Endothelial cell of umbilical vein (primary cell): ENCODE results near the gene ENTREP1. TPM values are rescaled to one million over a fixed set of nuclear protein-coding genes. Genes with fewer than 3 reads are reported as not detected.

Source experiments
- BruUV-seq: library from RNA; stranded (reverse); fragments of 400-500 nt; replicated peaks from 2 replicates; lab custom pipeline; 2021; lab: Mats Ljungman, UMichigan
- CTCF ChIA-PET: fragments of 300-600, 350-600 bp; sonication (Branson Sonifier 250); formaldehyde crosslinking; loops from one replicate; lab custom pipeline; 2021; ENCODE audit warnings: antibody characterized with exemption, inconsistent platforms; lab: Charles Lee
- POLR2A ChIA-PET: fragments of 300-600, 350-600 bp; sonication (Branson Sonifier 250); formaldehyde crosslinking; loops from one replicate; lab custom pipeline; 2021; ENCODE audit warnings: antibody characterized with exemption, inconsistent platforms; lab: Charles Lee
- DNase-seq: peaks from one replicate; pipeline ENCODE4 v3.0.0-alpha.2; 2011; ENCODE audit warnings: low read depth, low spot score
- FAIRE-seq: peaks from 2 replicates; lab custom pipeline; 2011; peaks lifted over from hg19 to GRCh38; lab: Jason Lieb, UNC
- H2AFZ ChIP-seq: 2 replicates; pipeline ENCODE4 v1.6.0; 2012; ENCODE audit warnings: low read depth, low read length, control low read depth, inconsistent platforms
- H3K27ac ChIP-seq: 2 replicates; pipeline ENCODE4 v1.5.1; 2011; ENCODE audit warnings: low read depth, mild to moderate bottlenecking, control low read depth, low read length, moderate library complexity; ENCODE audit not compliant: insufficient read depth
- H3K27me3 ChIP-seq, 2 experiments: 2 replicates each; pipeline versions ENCODE4 v1.6.0 to v1.6.1; 2011; ENCODE audit warnings: low read length in 2 of 2, mixed read lengths in 1 of 2; ENCODE audit not compliant: control insufficient read depth in 2 of 2, insufficient read depth in 2 of 2
- H3K36me3 ChIP-seq, 2 experiments: 2 replicates in 1 of 2; 3 replicates in 1 of 2; pipeline ENCODE4 v1.5.1; 2011; ENCODE audit warnings: low read length in 2 of 2, mild to moderate bottlenecking in 1 of 2, moderate library complexity in 1 of 2; ENCODE audit not compliant: control insufficient read depth in 2 of 2, insufficient read depth in 2 of 2; ENCODE audit errors: extremely low read depth in 1 of 2
- H3K4me1 ChIP-seq: 3 replicates; pipeline ENCODE4 v1.5.1; 2011; ENCODE audit warnings: mild to moderate bottlenecking, low read length; ENCODE audit not compliant: control insufficient read depth, insufficient read depth; ENCODE audit errors: extremely low read depth
- H3K4me2 ChIP-seq: 2 replicates; pipeline ENCODE4 v1.6.1; 2011; ENCODE audit warnings: low read length, control low read depth, mixed read lengths; ENCODE audit not compliant: insufficient read depth
- H3K4me3 ChIP-seq, 3 experiments: fragments of 200-600 bp in 1 of 3; sonication (generic), shearing (Covaris generic) in 1 of 3; replicated peaks in 1 of 3; 2 replicates each; pipeline ENCODE4 v1.5.1; 2011 to 2016; ENCODE audit warnings: control low read depth in 3 of 3, low read length in 3 of 3, mild to moderate bottlenecking in 2 of 3, inconsistent platforms in 1 of 3, low read depth in 1 of 3, moderate library complexity in 1 of 3; ENCODE audit not compliant: insufficient read depth in 1 of 3
- H3K79me2 ChIP-seq: 2 replicates; pipeline ENCODE4 v1.6.0; 2012; ENCODE audit warnings: low read length, inconsistent platforms; ENCODE audit not compliant: control insufficient read depth, insufficient read depth
- H3K9ac ChIP-seq: replicated peaks from 2 replicates; pipeline ENCODE3; 2011; ENCODE audit warnings: low read length, control low read depth; ENCODE audit not compliant: insufficient read depth; ENCODE audit errors: extremely low read depth
- H3K9me1 ChIP-seq: replicated peaks from 3 replicates; pipeline ENCODE4 v1.6.0; 2011; ENCODE audit warnings: mild to moderate bottlenecking, low read length; ENCODE audit not compliant: control insufficient read depth, insufficient read depth; ENCODE audit errors: extremely low read depth
- H3K9me3 ChIP-seq: replicated peaks from 2 replicates; pipeline ENCODE4 v1.5.1; 2012; ENCODE audit warnings: low read length, inconsistent platforms; ENCODE audit not compliant: control insufficient read depth, insufficient read depth
- H4K20me1 ChIP-seq: replicated peaks from 2 replicates; pipeline ENCODE3; 2011; ENCODE audit warnings: mild to moderate bottlenecking, low read length; ENCODE audit not compliant: control insufficient read depth, insufficient read depth; ENCODE audit errors: extremely low read depth
- EZH2 ChIP-seq: IDR thresholded peaks from 2 replicates; pipeline ENCODE4 v1.6.1; 2012; ENCODE audit warnings: borderline replicate concordance, low read depth, mild to moderate bottlenecking, moderate library complexity, low read length, inconsistent platforms; ENCODE audit not compliant: severe bottlenecking
- FOS ChIP-seq: IDR thresholded peaks from 2 replicates; pipeline ENCODE4 v1.6.1; 2011; ENCODE audit warnings: mild to moderate bottlenecking, low read length, moderate library complexity, borderline replicate concordance; ENCODE audit not compliant: insufficient read depth
- GATA2 ChIP-seq: IDR thresholded peaks from 2 replicates; pipeline ENCODE4 v1.7.0; 2011; ENCODE audit warnings: low read depth, mild to moderate bottlenecking, moderate library complexity, mixed read lengths, low read length; ENCODE audit not compliant: insufficient read length, insufficient read depth
- JUN ChIP-seq: IDR thresholded peaks from 2 replicates; pipeline ENCODE4 v1.6.1; 2011; ENCODE audit warnings: borderline replicate concordance, low read depth; ENCODE audit not compliant: insufficient read length, insufficient read depth
- MYC ChIP-seq: IDR thresholded peaks from one replicate; pipeline ENCODE4 v1.6.1; 2011; ENCODE audit warnings: mild to moderate bottlenecking, low read depth, low read length
- POLR2A ChIP-seq: IDR thresholded peaks from 2 replicates; pipeline ENCODE4 v1.6.1; 2012; ENCODE audit warnings: low read depth, mild to moderate bottlenecking, control low read depth, low read length
- POLR2AphosphoS5 ChIP-seq: IDR thresholded peaks from 2 replicates; pipeline ENCODE4 v1.6.1; 2012; ENCODE audit warnings: low read depth, mild to moderate bottlenecking, control low read depth, low read length, moderate library complexity; ENCODE audit not compliant: insufficient read depth
- dilution Hi-C: fragments of 300-500 bp; cut with MboI; formaldehyde crosslinking; loops from one replicate; pipeline ENCODE4 v1.15.0; 2019; ENCODE audit warnings: low sequenced_read_pairs; ENCODE audit not compliant: extremely low pct_ligation_motif_present
- intact Hi-C: fragments of 100-400 bp; cut with micrococcal nuclease; formaldehyde crosslinking; loops from one replicate; pipeline ENCODE4 v1.10.0; 2022
- polyA plus RNA-seq, 4 experiments: library from polyadenylated mRNA; depleted of rRNA in 3 of 4; stranded (reverse) in 3 of 4; unstranded in 1 of 4; fragments of >200 nt; gene quantifications; 2 replicates each; pipeline versions ENCODE4 v1.2.1 to v1.2.3, GENCODE V29; 2011 to 2012; ENCODE audit warnings: missing spikeins in 1 of 4
- total RNA-seq: library from RNA; stranded (reverse); gene quantifications from 2 replicates; pipeline ENCODE4 v1.2.3, GENCODE V29; 2021
- TF ChIP-seq, protein P1 (sequence below): IDR thresholded peaks from 2 replicates; pipeline ENCODE4 v1.6.1; 2011; ENCODE audit not compliant: insufficient read depth, insufficient read length
- TF ChIP-seq, protein P2 (sequence below), 2 donors: IDR thresholded peaks; 1 replicate in 1 of 2; 2 replicates in 1 of 2; pipeline ENCODE4 v1.5.1; 2011; ENCODE audit warnings: low read length in 2 of 2, mild to moderate bottlenecking in 2 of 2, moderate library complexity in 2 of 2, control low read depth in 1 of 2, inconsistent platforms in 1 of 2, low read depth in 1 of 2; ENCODE audit not compliant: insufficient read depth in 1 of 2; ENCODE audit errors: extremely low read depth in 1 of 2

The ENTREP1 gene
- total and polyA plus RNA-seq, 2 donors (not counting 3 experiments of a cell fraction or from before 2014, with no cell fraction given): 7.1 to 13.5 TPM

DNA sequence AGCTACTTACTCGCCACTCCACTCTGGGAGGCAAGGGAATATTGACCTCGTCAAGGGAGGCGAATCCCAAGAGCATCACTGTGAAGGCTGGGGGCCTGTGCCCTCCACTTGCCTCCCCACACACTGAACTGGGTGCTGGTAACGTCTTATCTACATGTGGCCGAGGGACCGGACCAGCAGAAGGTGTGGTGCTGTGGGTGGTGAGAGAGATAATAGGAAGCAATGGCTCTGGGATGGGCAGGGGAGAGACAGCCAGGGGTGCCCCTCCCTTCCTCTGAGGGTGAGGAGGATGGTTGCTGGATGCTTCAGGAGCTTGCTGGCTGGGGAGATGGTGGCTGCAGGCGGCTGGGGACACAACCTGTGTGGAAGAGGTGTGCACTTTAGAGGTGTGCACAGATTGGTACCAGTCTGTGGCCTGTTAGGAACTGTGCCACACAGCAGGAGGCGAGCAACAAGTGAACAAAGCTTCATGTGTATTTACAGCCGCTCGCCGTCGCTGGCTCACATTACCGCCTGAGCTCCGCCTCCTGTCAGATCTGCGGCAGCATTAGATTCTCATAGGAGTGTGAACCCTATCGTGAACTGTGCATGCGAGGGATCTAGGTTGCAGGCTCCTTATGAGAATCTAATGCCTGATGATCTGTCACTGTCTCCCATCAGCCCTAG, 100.3 kb downstream of the ENTREP1 start:
- Histone ChIP-seq H3K4me1 (no peaks in the 10 kb centered on the region), H3K36me3 (no peaks in the 10 kb centered on the region), H3K4me2 (no peak overlapping the region), H3K79me2 (no peaks in the 10 kb centered on the region), H4K20me1 (peaks cover 3% of the 10 kb centered on the region), H3K9me1 (no peaks in the 10 kb centered on the region), H3K9me3 (no peaks in the 10 kb centered on the region), H3K27ac (no peak overlapping the region), H3K9ac (no peak overlapping the region), H2AFZ (no peak overlapping the region), H3K27me3 (peaks cover 0 to 2% of the 10 kb centered on the region in 2 experiments), H3K4me3 (no peak overlapping the region)
- intact Hi-C loops: no loop called here
- FAIRE-seq (no peak), DNase-seq (no peak)
- no TSS peak for BruUV-seq
- ChIA-PET POLR2A (no interaction called here), CTCF (interaction anchor here (1.0 to 7.9 kb wide), 5 partner anchors 28 to 506 kb away, joined by 3 to 216 read pairs (median 4); partner anchors contain the start of gene APBA1)
- no peak for TF ChIP-seq MYC
- TF ChIP-seq, protein P1, sequence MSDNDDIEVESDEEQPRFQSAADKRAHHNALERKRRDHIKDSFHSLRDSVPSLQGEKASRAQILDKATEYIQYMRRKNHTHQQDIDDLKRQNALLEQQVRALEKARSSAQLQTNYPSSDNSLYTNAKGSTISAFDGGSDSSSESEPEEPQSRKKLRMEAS: no peak
- TF ChIP-seq JUN: no peak
- TF ChIP-seq EZH2: no peak
- TF ChIP-seq POLR2A: no peak
- no peak for TF ChIP-seq POLR2AphosphoS5
- TF ChIP-seq GATA2: no peak
- TF ChIP-seq, protein P2, sequence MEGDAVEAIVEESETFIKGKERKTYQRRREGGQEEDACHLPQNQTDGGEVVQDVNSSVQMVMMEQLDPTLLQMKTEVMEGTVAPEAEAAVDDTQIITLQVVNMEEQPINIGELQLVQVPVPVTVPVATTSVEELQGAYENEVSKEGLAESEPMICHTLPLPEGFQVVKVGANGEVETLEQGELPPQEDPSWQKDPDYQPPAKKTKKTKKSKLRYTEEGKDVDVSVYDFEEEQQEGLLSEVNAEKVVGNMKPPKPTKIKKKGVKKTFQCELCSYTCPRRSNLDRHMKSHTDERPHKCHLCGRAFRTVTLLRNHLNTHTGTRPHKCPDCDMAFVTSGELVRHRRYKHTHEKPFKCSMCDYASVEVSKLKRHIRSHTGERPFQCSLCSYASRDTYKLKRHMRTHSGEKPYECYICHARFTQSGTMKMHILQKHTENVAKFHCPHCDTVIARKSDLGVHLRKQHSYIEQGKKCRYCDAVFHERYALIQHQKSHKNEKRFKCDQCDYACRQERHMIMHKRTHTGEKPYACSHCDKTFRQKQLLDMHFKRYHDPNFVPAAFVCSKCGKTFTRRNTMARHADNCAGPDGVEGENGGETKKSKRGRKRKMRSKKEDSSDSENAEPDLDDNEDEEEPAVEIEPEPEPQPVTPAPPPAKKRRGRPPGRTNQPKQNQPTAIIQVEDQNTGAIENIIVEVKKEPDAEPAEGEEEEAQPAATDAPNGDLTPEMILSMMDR (IDR thresholded peaks at IDR 0.05; ENCODE audit: extremely low read depth in 1 of 2, insufficient read depth in 1 of 2, low read depth in 1 of 2, low read length in 2 of 2): no peak
- no peak for TF ChIP-seq FOS
- dilution Hi-C loops: no loop called here
